ENCODE measurements around the gene OSM.

Gene OSM

DNA sequence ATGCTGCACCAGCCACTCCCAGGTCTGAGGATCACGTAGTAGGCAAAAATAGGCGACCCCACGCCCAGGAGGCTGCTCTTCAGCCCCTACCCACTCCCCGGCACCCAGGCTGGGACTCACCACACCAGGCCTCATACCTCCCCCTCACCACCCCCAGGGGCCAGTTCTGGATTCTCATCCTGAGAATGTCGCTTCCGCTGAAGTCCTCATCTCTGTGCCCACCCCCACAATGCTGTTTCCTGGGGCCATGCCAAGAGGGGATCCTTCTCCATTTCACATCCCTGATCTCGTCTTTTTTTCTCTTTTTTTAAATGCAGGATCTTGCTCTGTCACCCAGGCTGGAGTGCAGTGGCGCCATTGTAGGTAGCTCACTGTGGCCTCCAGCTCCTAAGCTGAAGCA, 1.7 kb upstream of the OSM start:
- no peak overlapping the region for H3K4me3 ChIP-seq (ENCODE audit: low read depth, low read length)
- TF ChIP-seq, protein P1, sequence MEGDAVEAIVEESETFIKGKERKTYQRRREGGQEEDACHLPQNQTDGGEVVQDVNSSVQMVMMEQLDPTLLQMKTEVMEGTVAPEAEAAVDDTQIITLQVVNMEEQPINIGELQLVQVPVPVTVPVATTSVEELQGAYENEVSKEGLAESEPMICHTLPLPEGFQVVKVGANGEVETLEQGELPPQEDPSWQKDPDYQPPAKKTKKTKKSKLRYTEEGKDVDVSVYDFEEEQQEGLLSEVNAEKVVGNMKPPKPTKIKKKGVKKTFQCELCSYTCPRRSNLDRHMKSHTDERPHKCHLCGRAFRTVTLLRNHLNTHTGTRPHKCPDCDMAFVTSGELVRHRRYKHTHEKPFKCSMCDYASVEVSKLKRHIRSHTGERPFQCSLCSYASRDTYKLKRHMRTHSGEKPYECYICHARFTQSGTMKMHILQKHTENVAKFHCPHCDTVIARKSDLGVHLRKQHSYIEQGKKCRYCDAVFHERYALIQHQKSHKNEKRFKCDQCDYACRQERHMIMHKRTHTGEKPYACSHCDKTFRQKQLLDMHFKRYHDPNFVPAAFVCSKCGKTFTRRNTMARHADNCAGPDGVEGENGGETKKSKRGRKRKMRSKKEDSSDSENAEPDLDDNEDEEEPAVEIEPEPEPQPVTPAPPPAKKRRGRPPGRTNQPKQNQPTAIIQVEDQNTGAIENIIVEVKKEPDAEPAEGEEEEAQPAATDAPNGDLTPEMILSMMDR (IDR thresholded peaks at IDR 0.05; ENCODE audit: low read depth, low read length, missing control alignments), result no peak
- no peaks in the 10 kb centered on the region for H3K36me3 ChIP-seq (replicated peaks)
- H3K27ac ChIP-seq, result no peak overlapping the region
- DNase-seq, result no peak
- in situ Hi-C loops (cut with HindIII; ENCODE audit: low pct_ligation_motif_present, low sequenced_read_pairs), result no loop called here
- no peaks in the 10 kb centered on the region for H3K27me3 ChIP-seq (replicated peaks)

DNA sequence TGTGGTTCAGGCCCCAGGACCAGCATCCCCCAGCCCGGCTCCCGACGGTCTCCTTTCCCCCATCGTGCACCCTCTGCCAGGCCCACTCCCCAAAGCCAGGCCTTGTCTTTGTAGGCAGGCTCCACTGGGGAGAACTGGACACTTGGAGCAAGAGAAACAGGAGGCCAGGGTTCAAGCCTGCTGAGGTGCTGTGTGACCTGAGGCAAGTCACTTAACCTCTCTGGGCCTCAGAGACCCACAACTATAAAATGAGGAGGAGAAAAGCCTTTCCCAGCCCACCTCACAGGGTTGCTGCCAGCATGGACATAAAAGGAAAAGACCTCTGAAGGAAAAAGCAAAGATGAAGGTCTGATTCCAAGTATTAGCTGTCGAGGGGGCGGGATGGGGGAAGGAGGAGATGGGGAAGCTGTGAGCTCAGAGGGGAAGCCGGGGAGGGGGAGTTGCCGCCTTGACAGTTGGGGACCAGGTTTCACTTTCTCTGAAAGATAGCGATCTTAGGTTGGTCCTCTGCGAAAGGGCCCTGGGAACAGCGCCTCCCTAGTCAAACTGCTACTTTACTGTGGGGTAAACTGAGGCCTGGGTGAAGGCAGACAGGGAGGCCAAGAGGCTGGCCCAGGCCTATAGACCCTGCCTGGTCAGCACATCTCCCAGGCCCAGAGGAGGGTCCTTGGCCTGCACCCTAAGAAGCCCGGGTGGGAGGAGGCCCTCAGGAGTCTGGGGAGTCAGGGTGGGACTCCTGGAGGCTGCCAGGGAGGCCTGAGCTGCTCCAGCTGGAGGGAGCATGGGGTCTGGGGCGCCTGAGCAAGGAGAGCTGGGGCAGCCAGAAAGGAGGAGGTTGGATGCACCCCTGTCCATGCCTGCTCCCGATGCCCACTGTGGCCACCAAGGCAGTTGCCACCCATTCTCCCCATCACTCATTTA, 991 bp upstream of the OSM start:
- TF ChIP-seq, protein P1 (IDR thresholded peaks at IDR 0.05; ENCODE audit: low read depth, low read length, missing control alignments), result no peak
- in situ Hi-C loops (cut with HindIII; ENCODE audit: low pct_ligation_motif_present, low sequenced_read_pairs), result no loop called here
- no peak overlapping the region for H3K27ac ChIP-seq
- DNase-seq, result no peak
- no peaks in the 10 kb centered on the region for H3K27me3 ChIP-seq (replicated peaks)
- H3K4me3 ChIP-seq (ENCODE audit: low read depth, low read length), result no peak overlapping the region
- H3K36me3 ChIP-seq (replicated peaks), result no peaks in the 10 kb centered on the region

DNA sequence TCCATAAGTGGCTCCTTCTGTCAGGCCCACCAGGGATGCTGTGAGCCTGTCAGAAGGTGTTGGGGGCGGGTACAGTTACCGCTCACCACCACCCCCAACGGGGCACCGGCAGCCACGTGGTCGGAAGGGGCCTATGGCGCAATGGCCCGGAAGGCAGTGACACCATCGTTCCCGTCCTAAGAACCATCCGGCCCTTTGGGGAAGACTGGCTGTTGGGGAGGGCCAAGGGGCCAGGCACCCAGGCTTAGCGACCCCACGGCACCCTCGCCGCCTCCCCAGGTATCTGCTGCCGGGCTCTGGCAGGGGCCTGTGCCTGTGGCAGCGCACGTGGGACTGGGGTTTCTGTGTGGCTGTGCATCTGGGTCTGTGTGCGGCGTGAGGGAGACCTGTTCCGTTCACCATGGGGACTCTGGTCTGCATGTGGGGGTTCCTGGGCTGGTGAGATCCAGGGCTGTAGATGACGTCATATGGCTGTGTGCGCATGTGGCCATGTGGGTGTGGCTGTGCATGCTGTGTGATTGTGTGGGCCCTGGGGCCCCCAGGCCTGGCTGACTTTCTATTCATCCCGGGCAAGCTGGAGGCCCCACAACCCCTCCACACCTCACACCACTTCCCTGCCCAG, 717 bp downstream of the OSM start:
- H3K27ac ChIP-seq, result no peak overlapping the region

DNA sequence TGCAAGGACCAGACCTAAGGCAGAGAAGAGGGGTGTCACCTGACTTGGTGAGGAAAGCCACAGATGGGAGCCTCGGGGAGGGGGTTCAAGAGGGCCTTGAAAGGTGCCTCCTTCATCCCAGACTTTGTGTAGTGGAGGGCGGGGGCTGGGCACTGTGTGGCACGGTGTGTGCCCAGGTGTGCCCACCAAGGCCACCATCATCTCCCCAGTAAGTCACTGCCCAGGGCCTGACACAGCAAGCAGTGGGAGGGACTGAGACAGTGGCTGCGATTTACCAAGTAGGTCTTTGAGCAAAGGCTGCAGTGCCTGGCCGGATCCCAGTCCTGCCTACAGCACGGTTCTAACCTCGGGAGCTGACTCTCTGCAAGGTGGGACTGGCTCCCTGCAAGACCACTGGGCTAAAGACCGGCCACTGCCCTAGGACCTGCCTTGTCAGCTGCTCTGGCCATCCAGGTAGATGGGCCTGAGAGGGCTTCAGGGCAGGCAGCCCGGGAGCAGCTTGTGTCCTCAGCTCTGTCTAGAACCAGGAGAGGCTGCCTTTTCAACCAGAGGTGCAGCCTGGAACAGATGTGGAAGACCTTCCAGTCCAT, 1.4 kb downstream of the OSM start:
- Histone ChIP-seq H3K4me3 (ENCODE audit: low read depth, low read length) (no peak overlapping the region), H3K27me3 (replicated peaks) (no peaks in the 10 kb centered on the region), H3K36me3 (replicated peaks) (no peaks in the 10 kb centered on the region), H3K27ac (no peak overlapping the region)
- TF ChIP-seq, protein P1 (IDR thresholded peaks at IDR 0.05; ENCODE audit: low read depth, low read length, missing control alignments), result no peak
- no peak for DNase-seq
- in situ Hi-C loops (cut with HindIII; ENCODE audit: low pct_ligation_motif_present, low sequenced_read_pairs), result no loop called here

More for the DNA sequence above, 717 bp downstream of the OSM start:
- TF ChIP-seq, protein P1 (IDR thresholded peaks at IDR 0.05; ENCODE audit: low read depth, low read length, missing control alignments), result no peak
- no peak overlapping the region for H3K4me3 ChIP-seq (ENCODE audit: low read depth, low read length)
- in situ Hi-C loops (cut with HindIII; ENCODE audit: low pct_ligation_motif_present, low sequenced_read_pairs), result no loop called here
- no peak for DNase-seq
- no peaks in the 10 kb centered on the region for H3K36me3 ChIP-seq (replicated peaks)
- no peaks in the 10 kb centered on the region for H3K27me3 ChIP-seq (replicated peaks)

DNA sequence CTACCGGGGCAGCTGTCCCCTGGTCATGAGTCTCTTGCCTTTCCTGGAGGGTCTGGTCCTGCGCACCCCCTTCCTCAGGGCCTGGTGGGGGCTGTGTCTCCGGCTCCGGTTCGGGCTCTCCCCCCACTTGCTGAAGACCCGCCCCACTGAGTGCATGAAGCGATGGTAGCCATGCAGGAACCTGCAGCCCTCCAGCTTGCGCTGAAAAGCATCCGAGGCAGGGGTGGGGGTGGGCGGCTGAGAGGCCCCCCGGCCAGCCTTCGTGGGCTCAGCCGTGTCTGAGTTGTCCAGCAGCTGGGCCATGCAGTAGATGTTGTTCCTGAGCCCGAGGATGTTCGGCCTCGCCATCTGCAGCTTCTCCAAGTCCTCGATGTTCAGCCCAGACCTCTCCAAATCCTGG, 2.8 kb downstream of the OSM start:
- TF ChIP-seq, protein P1 (IDR thresholded peaks at IDR 0.05; ENCODE audit: low read depth, low read length, missing control alignments), result no peak
- no peak overlapping the region for H3K27ac ChIP-seq
- in situ Hi-C loops (cut with HindIII; ENCODE audit: low pct_ligation_motif_present, low sequenced_read_pairs), result no loop called here
- no peaks in the 10 kb centered on the region for H3K36me3 ChIP-seq (replicated peaks)
- no peak for DNase-seq
- H3K4me3 ChIP-seq (ENCODE audit: low read depth, low read length), result no peak overlapping the region
- H3K27me3 ChIP-seq (replicated peaks), result no peaks in the 10 kb centered on the region
